GM23248 (cell line): ENCODE measurements around the gene C16orf89. TPM values are rescaled to one million over a fixed set of nuclear protein-coding genes. Genes with fewer than 3 reads are reported as not detected.
"Not testable (repeated sequence)": the region's sequence is repeated elsewhere in the genome, so short reads cannot be mapped to it uniquely, and the experiment has no call there.

ENCODE experiments used
- DNase-seq: peaks from one replicate; pipeline ENCODE4 v3.0.0-alpha.2; 2015
- H2AFZ ChIP-seq: fragments of 200-600 bp; sonication (generic); 2 replicates; pipeline ENCODE4 v1.6.1; 2016; ENCODE audit warnings: antibody characterized with exemption
- H3F3A ChIP-seq: fragments of 200-600 bp; sonication (generic); 2 replicates; pipeline ENCODE4 v1.6.1; 2016; ENCODE audit warnings: mild to moderate bottlenecking, antibody characterized with exemption, mixed run types; ENCODE audit not compliant: insufficient read depth
- H3K27ac ChIP-seq: fragments of 200-600 bp; sonication (generic); 2 replicates; pipeline ENCODE4 v1.5.1; 2016; ENCODE audit warnings: mild to moderate bottlenecking
- H3K27me3 ChIP-seq: fragments of 200-600 bp; sonication (generic); replicated peaks from 2 replicates; pipeline ENCODE4 v1.6.1; 2016; ENCODE audit warnings: mild to moderate bottlenecking; ENCODE audit not compliant: insufficient read depth
- H3K36me3 ChIP-seq: fragments of 200-600 bp; sonication (generic); 2 replicates; pipeline ENCODE4 v1.6.1; 2016; ENCODE audit warnings: low read depth, mild to moderate bottlenecking
- H3K4me1 ChIP-seq: fragments of 200-600 bp; sonication (generic); 2 replicates; pipeline ENCODE4 v1.6.1; 2016; ENCODE audit warnings: mild to moderate bottlenecking; ENCODE audit not compliant: insufficient read depth
- H3K4me2 ChIP-seq: fragments of 200-600 bp; sonication (generic); one replicate; pipeline ENCODE4 v1.6.1; 2016; ENCODE audit warnings: mild to moderate bottlenecking; ENCODE audit not compliant: unreplicated experiment
- H3K4me3 ChIP-seq: fragments of 200-600 bp; sonication (generic); 2 replicates; pipeline ENCODE4 v1.5.1; 2016; ENCODE audit warnings: mild to moderate bottlenecking
- H3K79me2 ChIP-seq: fragments of 200-600 bp; sonication (generic); 2 replicates; pipeline ENCODE4 v1.6.1; 2016; ENCODE audit warnings: mild to moderate bottlenecking; ENCODE audit not compliant: insufficient read depth
- H3K9ac ChIP-seq: fragments of 200-600 bp; sonication (generic); 2 replicates; pipeline ENCODE4 v1.6.1; 2016; ENCODE audit warnings: mild to moderate bottlenecking
- H3K9me2 ChIP-seq: fragments of 200-600 bp; sonication (generic); 2 replicates; pipeline ENCODE4 v1.6.1; 2016; ENCODE audit warnings: mixed run types, mild to moderate bottlenecking, moderate library complexity; ENCODE audit not compliant: insufficient read depth
- H3K9me3 ChIP-seq: fragments of 200-600 bp; sonication (generic); one replicate; pipeline ENCODE4 v1.6.1; 2017; ENCODE audit warnings: low read depth
- H4K20me1 ChIP-seq: fragments of 200-600 bp; sonication (generic); 2 replicates; pipeline ENCODE4 v1.6.0; 2016; ENCODE audit not compliant: insufficient read depth
- EZH2 ChIP-seq: fragments of 200-600 bp; sonication (generic); IDR thresholded peaks from 2 replicates; pipeline ENCODE4 v1.6.1; 2018; ENCODE audit warnings: antibody characterized with exemption, mild to moderate bottlenecking; ENCODE audit not compliant: insufficient read depth, poor library complexity, severe bottlenecking
- EZH2phosphoT487 ChIP-seq: fragments of 200-600 bp; sonication (generic); IDR thresholded peaks from 2 replicates; pipeline ENCODE4 v1.6.1; 2018; ENCODE audit warnings: antibody characterized with exemption, moderate library complexity, mild to moderate bottlenecking, low read depth; ENCODE audit not compliant: insufficient read depth
- WGBS, 2 experiments: methylation state at CpG; one replicate each; pipeline ENCODE4 v1.1.6; 2015 to 2017; ENCODE audit warnings: low lambda C conversion rate in 2 of 2, low coverage in 1 of 2; ENCODE audit errors: missing lambda C conversion rate in 2 of 2; 5-methylcytosine and 5-hydroxymethylcytosine counted together
- in situ Hi-C: fragments of 300-500 bp; cut with MboI; formaldehyde crosslinking; loops from 2 replicates; pipeline ENCODE4 v1.15.0; 2020
- polyA plus RNA-seq: library from polyadenylated mRNA; unstranded; fragments of >200 nt; fragmentation: Nextera tagmentation; extraction: Ambion mirVana; gene quantifications from 2 replicates; pipeline ENCODE4 v1.2.1, GENCODE V29; 2016
- total RNA-seq: library from RNA; depleted of rRNA; stranded (reverse); fragments of >200 nt; shearing (Covaris generic); gene quantifications from 2 replicates; pipeline ENCODE4 v1.2.3, GENCODE V29; 2014

C16orf89 gene
- total and polyA plus RNA-seq, 2 experiments from 2014 or later, result not detected

DNA sequence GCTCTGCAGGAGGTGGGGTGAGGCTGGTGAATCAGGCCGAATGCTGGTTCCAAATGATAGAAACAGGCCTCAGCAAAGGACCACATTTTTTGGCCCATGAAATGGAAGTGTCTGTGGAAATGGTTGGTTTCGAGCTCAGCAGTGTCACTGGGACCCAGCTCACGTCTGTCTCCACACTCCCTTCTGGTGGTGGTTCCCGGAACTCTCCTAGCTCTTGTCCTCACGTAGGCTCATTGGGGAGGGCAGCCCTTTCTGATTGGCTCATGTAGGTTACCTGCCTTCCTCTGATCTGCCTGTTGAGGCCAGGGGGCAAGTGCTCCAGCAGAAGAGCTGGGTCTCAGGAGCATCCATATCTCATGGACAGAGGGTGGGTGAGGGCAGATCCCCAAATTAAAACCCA is 9.9 kb upstream of the C16orf89 start:
- Histone ChIP-seq H3K27me3 (no peaks in the 10 kb centered on the region), H3K36me3 (no peaks in the 10 kb centered on the region), H2AFZ (no peak overlapping the region), H3F3A (peaks cover 18% of the 10 kb centered on the region), H3K9me2 (no peaks in the 10 kb centered on the region), H3K4me1 (peaks cover 19% of the 10 kb centered on the region), H4K20me1 (no peaks in the 10 kb centered on the region), H3K9me3 (no peaks in the 10 kb centered on the region), H3K79me2 (peaks cover 33% of the 10 kb centered on the region), H3K4me2 (no peak overlapping the region), H3K4me3 (no peak overlapping the region), H3K9ac (no peak overlapping the region), H3K27ac (no peak overlapping the region)
- TF ChIP-seq EZH2 (no peak), EZH2phosphoT487 (no peak)
- DNase-seq, result no peak
- in situ Hi-C loops, result no loop called here
- 63 to 70% methylated on average over 5 of the region's 5 CpGs for whole genome bisulfite sequencing, 2 experiments

DNA sequence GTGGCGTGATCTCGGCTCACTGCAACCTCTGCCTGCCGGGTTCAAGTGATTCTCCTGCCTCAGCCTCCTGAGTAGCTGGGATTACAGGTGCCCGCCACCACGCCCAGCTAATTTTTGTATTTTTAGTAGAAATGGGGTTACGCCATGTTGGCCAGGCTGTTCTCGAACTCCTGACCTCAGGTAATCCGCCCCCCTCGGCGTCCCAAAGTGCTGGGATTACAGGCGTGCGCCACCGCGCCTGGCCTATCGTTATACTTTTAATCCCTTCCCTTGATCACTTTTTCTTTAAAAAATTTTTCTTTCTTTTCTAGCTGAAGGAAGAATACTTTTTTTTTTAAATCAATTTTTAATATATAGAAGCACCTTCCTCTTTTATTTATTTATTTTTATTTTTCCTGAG is 8.0 kb upstream of the C16orf89 start:
- H3K9me3 ChIP-seq, H2AFZ ChIP-seq, H3K4me3 ChIP-seq, DNase-seq, in situ Hi-C loops, H4K20me1 ChIP-seq, H3K36me3 ChIP-seq, H3K27me3 ChIP-seq, H3K27ac ChIP-seq, H3K9me2 ChIP-seq, H3K9ac ChIP-seq: not testable (repeated sequence)
- Histone ChIP-seq H3K79me2 (peaks cover 33% of the 10 kb centered on the region), H3K4me2 (peak overlapping the region; percentile 96), H3F3A (peaks cover 18% of the 10 kb centered on the region), H3K4me1 (peaks cover 19% of the 10 kb centered on the region)
- 92 to 93% methylated on average over 15 of the region's 15 CpGs for WGBS, 2 experiments

DNA sequence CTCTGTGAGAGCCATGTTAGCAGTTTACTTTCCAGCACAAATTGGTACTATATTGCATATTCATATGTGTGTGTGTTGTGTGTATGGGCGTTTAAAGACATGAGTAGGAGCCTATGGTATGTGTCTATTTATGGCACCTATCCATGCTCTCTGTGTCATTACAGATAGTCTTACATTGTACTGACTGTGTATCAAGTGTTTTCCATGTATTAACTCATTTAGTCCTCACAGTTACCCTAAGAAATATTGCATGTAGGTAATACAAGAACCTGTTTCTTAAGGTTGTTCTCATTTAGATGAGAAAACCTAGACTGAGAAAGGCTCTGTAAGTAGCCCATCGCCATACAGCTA is 7.5 kb upstream of the C16orf89 start:
- Histone ChIP-seq H3K27me3 (no peaks in the 10 kb centered on the region), H3K9me3 (no peaks in the 10 kb centered on the region), H2AFZ (no peak overlapping the region), H3K79me2 (peaks cover 33% of the 10 kb centered on the region), H3F3A (peaks cover 18% of the 10 kb centered on the region), H3K9ac (peak overlapping the region; percentile 92), H3K4me1 (peaks cover 19% of the 10 kb centered on the region), H3K9me2 (no peaks in the 10 kb centered on the region), H3K27ac (peak overlapping the region; percentile 88; the same call in 1 of the 2 replicates), H3K4me2 (peak overlapping the region; percentile 96), H3K4me3 (peak overlapping the region; percentile 86), H4K20me1 (no peaks in the 10 kb centered on the region), H3K36me3 (no peaks in the 10 kb centered on the region)
- TF ChIP-seq EZH2 (no peak), EZH2phosphoT487 (no peak)
- peak; percentile 76 for DNase-seq
- WGBS, 2 experiments, result 59 to 68% methylated on average over 2 of the region's 2 CpGs
- in situ Hi-C loops, result no loop called here

DNA sequence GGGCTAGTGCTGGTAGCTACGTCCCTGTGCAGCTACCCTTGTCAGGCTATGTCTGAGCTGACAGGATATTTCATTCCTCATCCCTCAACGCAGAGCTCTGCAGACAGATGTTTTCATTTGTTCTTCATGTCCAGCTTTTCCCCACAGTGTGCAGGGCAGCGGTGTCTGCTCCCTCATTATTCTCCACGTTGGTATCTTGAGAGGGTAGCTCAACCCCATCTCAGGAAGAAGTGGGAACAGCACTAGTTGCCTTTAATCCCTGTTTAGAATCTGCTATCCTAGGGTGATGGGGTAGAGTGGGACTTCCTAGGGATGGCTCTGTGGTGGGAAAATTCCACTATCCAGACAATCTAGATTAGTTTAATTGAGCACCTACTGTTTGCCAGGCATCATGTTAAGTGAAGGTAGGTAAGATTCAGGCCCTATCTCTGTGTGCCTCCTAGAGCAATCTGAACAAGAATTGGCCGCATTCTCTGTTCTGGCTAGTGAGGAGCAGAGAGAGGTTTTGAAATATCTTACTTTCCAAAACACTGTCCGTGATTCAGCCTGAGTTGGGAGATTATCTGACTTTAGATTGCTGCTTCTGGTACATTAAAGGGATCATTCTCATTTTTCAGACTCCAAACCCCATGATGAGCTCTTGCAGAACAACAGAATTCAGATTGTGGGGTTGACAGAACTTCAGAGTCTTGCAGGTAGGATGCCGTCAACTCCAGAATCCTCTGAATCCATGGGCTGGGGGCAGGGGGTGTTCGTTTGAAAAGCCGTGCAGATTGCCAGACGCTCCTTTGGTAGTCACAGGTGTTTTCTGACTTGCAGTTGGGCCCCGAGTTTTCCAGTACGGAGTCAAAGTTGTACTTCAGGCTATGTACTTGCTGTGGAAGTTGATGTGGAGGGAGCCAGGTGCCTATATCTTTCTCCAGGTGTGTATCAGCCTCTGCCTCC is 6.8 kb upstream of the C16orf89 start:
- H2AFZ ChIP-seq, result peak overlapping the region; percentile 95
- H3K36me3 ChIP-seq, result no peaks in the 10 kb centered on the region
- TF ChIP-seq EZH2phosphoT487, result no peak
- no peak for TF ChIP-seq EZH2
- H3K9me3 ChIP-seq, result no peaks in the 10 kb centered on the region
- H3K9ac ChIP-seq, result peak overlapping the region; percentile 92
- H3K4me3 ChIP-seq, result peak overlapping the region; percentile 86
- 45% methylated on average over 12 of the region's 12 CpGs for WGBS, 2 experiments
- H3K4me2 ChIP-seq, result peak overlapping the region; percentile 96
- H4K20me1 ChIP-seq, result no peaks in the 10 kb centered on the region
- peaks cover 33% of the 10 kb centered on the region for H3K79me2 ChIP-seq
- H3K4me1 ChIP-seq, result peaks cover 19% of the 10 kb centered on the region
- DNase-seq, result peak; percentile 56
- H3K27me3 ChIP-seq, result no peaks in the 10 kb centered on the region
- H3F3A ChIP-seq, result peaks cover 18% of the 10 kb centered on the region
- peak overlapping the region; percentile 88 for H3K27ac ChIP-seq
- in situ Hi-C loops, result no loop called here
- H3K9me2 ChIP-seq, result no peaks in the 10 kb centered on the region
